AG09309 (cell line): ENCODE results near the gene FSTL4.

Source experiments
- DNase-seq: peaks from one replicate; pipeline ENCODE4 v3.0.0-alpha.2; 2010; ENCODE audit warnings: low read depth
- H3K4me3 ChIP-seq: 2 replicates; pipeline ENCODE4 v1.5.1; 2011; ENCODE audit warnings: mild to moderate bottlenecking, low read depth, low read length, moderate library complexity; ENCODE audit not compliant: control insufficient read depth
- CTCF ChIP-seq: IDR thresholded peaks from 2 replicates; pipeline ENCODE4 v1.5.1; 2011; ENCODE audit warnings: mild to moderate bottlenecking, low read depth, low read length, inconsistent platforms; ENCODE audit not compliant: insufficient read depth, control insufficient read depth; ENCODE audit errors: missing control alignments

The FSTL4 gene

GRCh38 chr5:133291524-133291923 is 320.8 kb downstream of the FSTL4 start:
- DNase-seq, result no peak
- no peak for TF ChIP-seq CTCF
- no peak overlapping the region for H3K4me3 ChIP-seq

- no peak for TF ChIP-seq CTCF
- DNase-seq, result no peak
- H3K4me3 ChIP-seq, result no peak overlapping the region
These were observed 321.6 kb downstream of the FSTL4 start for GRCh38 chr5:133290669-133291240.

GRCh38 chr5:133289686-133290367 is 322.5 kb downstream of the FSTL4 start:
- no peak for DNase-seq
- H3K4me3 ChIP-seq, result no peak overlapping the region
- no peak for TF ChIP-seq CTCF

- TF ChIP-seq CTCF, result peak; percentile 43
- no peak for DNase-seq
- no peak overlapping the region for H3K4me3 ChIP-seq
These were observed 324.8 kb downstream of the FSTL4 start for GRCh38 chr5:133287500-133287899.

GRCh38 chr5:133286483-133286882 is 325.9 kb downstream of the FSTL4 start:
- TF ChIP-seq CTCF, result no peak
- no peak for DNase-seq
- H3K4me3 ChIP-seq, result no peak overlapping the region

- DNase-seq, result no peak
- no peak for TF ChIP-seq CTCF
These were observed 326.7 kb downstream of the FSTL4 start for GRCh38 chr5:133285583-133286021.

GRCh38 chr5:133284306-133284705 is 328.0 kb downstream of the FSTL4 start:
- TF ChIP-seq CTCF, result no peak
- H3K4me3 ChIP-seq, result no peak overlapping the region
- DNase-seq, result no peak

More at GRCh38 chr5:133285583-133286021, 326.7 kb downstream of the FSTL4 start:
- H3K4me3 ChIP-seq, result no peak overlapping the region
